Left lung (tissue), 10 donors: ENCODE results near the gene HECA. TPM values are rescaled to one million over a fixed set of nuclear protein-coding genes. Genes with fewer than 3 reads are reported as not detected.
A peak's percentile ranks its signal among the peaks of the same experiment; 100 is the strongest.

Source experiments
- ATAC-seq: fragments of 200-7000 bp; cut with Tn5 transposase; one replicate; pipeline ENCODE4 v1.9.1; 2020; ENCODE audit warnings: moderate library complexity
- DNase-seq, 4 donors: peaks; one replicate each; pipeline ENCODE4 v3.0.0-alpha.2; 2013 to 2020
- H3K27ac ChIP-seq, 2 donors: fragments of 200-600 bp; sonication (generic) in 1 of 2; one replicate each; pipeline versions ENCODE4 v1.5.0 to v1.8.0; 2020 to 2021
- H3K27me3 ChIP-seq, 2 donors: fragments of 200-600 bp; sonication (generic) in 1 of 2; one replicate each; pipeline versions ENCODE4 v1.5.0 to v1.8.0; 2020 to 2021
- H3K36me3 ChIP-seq, 2 donors: fragments of 200-600 bp; sonication (generic) in 1 of 2; one replicate each; pipeline versions ENCODE4 v1.5.0 to v1.8.0; 2020 to 2021
- H3K4me1 ChIP-seq, 2 donors: fragments of 200-600 bp; one replicate each; pipeline ENCODE4 v1.8.0; 2021
- H3K4me3 ChIP-seq, 2 donors: fragments of 200-600 bp; sonication (generic) in 1 of 2; one replicate each; pipeline versions ENCODE4 v1.5.0 to v1.8.0; 2020 to 2021; ENCODE audit warnings: mild to moderate bottlenecking in 1 of 2
- H3K9me3 ChIP-seq, 2 donors: fragments of 200-600 bp; sonication (generic) in 1 of 2; one replicate each; pipeline versions ENCODE4 v1.5.0 to v1.8.0; 2020 to 2021
- intact Hi-C, 2 donors: fragments of 100-400 bp; cut with DNase I; formaldehyde crosslinking; loops; one replicate each; pipeline versions ENCODE4 v1.11.2 to v1.14.2; 2022
- polyA plus RNA-seq, 6 donors: library from polyadenylated mRNA; unstranded; fragments of 120-200 nt; gene quantifications; one replicate each; pipeline ENCODE4 v1.2.1, GENCODE V29; 2013; ENCODE audit not compliant: insufficient read length in 6 of 6
- total RNA-seq, 2 donors: library from RNA; stranded (reverse); fragmentation: NEBNext Ultra II Directional; extraction: Animal tissue kit (Norgen Biotek cat#: 25700); gene quantifications; one replicate each; pipeline ENCODE4 v1.2.1, GENCODE V29; 2021
- TF ChIP-seq, protein P1 (sequence below), 2 donors: fragments of 200-600 bp; sonication (generic) in 1 of 2; IDR thresholded peaks; one replicate each; pipeline versions ENCODE4 v1.5.0 to v1.8.0; 2021; ENCODE audit warnings: antibody characterized with exemption in 2 of 2
- donor health status: DM: no; HTN: yes; CAD: no.
- donor health status: DM: no; HTN: no; CAD: no.

HECA gene
- total and polyA plus RNA-seq, 8 donors, result 17.0 to 40.9 (median 19.0) TPM

DNA sequence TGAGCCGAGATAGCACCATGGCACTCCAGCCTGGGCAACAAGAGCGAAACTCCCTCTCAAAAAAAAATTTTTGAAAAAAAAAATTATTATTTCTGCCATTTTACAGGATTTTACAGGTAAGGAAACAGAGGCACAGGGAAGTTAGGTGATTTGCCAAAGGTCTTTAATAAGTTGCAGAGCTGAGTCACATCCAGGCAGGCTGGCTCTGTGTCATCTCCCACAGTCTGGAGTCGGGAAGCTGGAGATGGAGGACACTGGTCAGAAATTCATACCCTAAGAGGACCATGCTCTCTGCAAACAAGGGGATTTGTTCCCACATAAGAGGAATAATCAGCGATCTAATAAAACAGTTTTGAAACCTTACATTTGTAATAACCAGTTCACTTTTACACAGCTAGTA, 24.1 kb downstream of the HECA start:
- DNase-seq, result no peak
- no peaks in the 10 kb centered on the region for H3K27me3 ChIP-seq
- H3K36me3 ChIP-seq, result peaks cover 0 to 7% of the 10 kb centered on the region in 2 donors
- no peaks in the 10 kb centered on the region for H3K9me3 ChIP-seq
- no peak overlapping the region for H3K27ac ChIP-seq
- intact Hi-C loops, result no loop called here
- peaks cover 12 to 49% of the 10 kb centered on the region in 2 donors for H3K4me1 ChIP-seq
- no peak overlapping the region for H3K4me3 ChIP-seq
- TF ChIP-seq, protein P1, sequence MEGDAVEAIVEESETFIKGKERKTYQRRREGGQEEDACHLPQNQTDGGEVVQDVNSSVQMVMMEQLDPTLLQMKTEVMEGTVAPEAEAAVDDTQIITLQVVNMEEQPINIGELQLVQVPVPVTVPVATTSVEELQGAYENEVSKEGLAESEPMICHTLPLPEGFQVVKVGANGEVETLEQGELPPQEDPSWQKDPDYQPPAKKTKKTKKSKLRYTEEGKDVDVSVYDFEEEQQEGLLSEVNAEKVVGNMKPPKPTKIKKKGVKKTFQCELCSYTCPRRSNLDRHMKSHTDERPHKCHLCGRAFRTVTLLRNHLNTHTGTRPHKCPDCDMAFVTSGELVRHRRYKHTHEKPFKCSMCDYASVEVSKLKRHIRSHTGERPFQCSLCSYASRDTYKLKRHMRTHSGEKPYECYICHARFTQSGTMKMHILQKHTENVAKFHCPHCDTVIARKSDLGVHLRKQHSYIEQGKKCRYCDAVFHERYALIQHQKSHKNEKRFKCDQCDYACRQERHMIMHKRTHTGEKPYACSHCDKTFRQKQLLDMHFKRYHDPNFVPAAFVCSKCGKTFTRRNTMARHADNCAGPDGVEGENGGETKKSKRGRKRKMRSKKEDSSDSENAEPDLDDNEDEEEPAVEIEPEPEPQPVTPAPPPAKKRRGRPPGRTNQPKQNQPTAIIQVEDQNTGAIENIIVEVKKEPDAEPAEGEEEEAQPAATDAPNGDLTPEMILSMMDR (IDR thresholded peaks at IDR 0.05), result no peak
- no peak for ATAC-seq

- TF ChIP-seq, protein P1 (IDR thresholded peaks at IDR 0.05), result no peak
- peak overlapping the region; percentile 16 to 45 for H3K27ac ChIP-seq
Measured at GRCh38 chr6:139161169-139161568, 26.3 kb downstream of the HECA start.

GRCh38 chr6:139161817-139162284, 27.0 kb downstream of the HECA start:
- TF ChIP-seq, protein P1 (IDR thresholded peaks at IDR 0.05), result no peak
- Histone ChIP-seq H3K4me3 (no peak overlapping the region), H3K36me3 (peaks cover 0 to 11% of the 10 kb centered on the region in 2 donors), H3K27ac (peak overlapping the region; percentile 16 to 45), H3K9me3 (no peaks in the 10 kb centered on the region), H3K4me1 (peaks cover 12 to 53% of the 10 kb centered on the region in 2 donors), H3K27me3 (no peaks in the 10 kb centered on the region)
- DNase-seq (no peak), ATAC-seq (peak; percentile 25)
- intact Hi-C loops, result no loop called here

More at GRCh38 chr6:139161169-139161568, 26.3 kb downstream of the HECA start:
- Histone ChIP-seq H3K27me3 (no peaks in the 10 kb centered on the region), H3K4me1 (peaks cover 12 to 53% of the 10 kb centered on the region in 2 donors), H3K9me3 (no peaks in the 10 kb centered on the region), H3K4me3 (no peak overlapping the region), H3K36me3 (peaks cover 0 to 11% of the 10 kb centered on the region in 2 donors)
- DNase-seq, result no peak
- ATAC-seq, result peak; percentile 84
- intact Hi-C loops, result no loop called here

DNA sequence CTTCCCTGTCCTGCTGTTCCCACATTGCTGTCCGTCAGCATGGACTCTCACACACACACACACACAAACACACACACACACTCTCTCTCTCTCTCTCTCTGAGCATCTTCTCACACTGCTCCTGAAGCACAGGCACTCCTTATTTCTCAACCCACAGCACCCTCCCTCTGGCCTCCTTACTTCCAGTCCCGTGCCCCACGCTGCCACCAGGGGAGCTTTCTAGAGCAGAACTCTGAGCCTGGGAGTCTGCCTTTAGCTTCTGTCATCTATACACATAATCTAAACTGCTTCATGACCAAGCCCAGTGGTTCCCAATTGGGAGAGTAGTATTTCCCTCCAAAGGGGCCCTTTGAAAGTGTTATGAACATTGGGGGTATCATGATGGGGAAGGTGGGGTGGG, 29.1 kb downstream of the HECA start:
- Histone ChIP-seq H3K9me3 (no peaks in the 10 kb centered on the region), H3K36me3 (peaks cover 0 to 26% of the 10 kb centered on the region in 2 donors), H3K27ac (no peak overlapping the region), H3K4me3 (no peak overlapping the region), H3K27me3 (no peaks in the 10 kb centered on the region), H3K4me1 (peaks cover 12 to 53% of the 10 kb centered on the region in 2 donors)
- DNase-seq, result no peak
- no peak for ATAC-seq
- TF ChIP-seq, protein P1 (IDR thresholded peaks at IDR 0.05), result no peak
- intact Hi-C loops, result no loop called here

DNA sequence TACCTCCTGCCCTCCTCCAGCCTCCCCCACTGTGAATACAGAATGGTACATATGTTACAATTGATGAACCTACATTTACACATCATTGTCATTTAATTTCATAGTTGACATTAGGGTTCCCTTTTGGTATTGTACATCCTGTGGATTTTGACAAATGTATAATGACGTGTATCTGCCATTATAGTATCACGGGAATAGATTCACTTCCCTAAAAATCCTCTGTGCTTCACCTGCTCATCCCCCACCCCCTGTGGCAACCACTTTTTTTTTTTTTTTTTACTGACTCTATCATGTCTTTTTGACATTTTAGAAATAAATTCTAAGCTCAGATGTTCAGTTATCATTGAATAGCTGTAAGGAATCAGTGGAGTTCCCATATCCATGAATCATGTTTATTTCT, 30.4 kb downstream of the HECA start:
- peaks cover 12 to 48% of the 10 kb centered on the region in 2 donors for H3K4me1 ChIP-seq
- H3K9me3 ChIP-seq, result no peaks in the 10 kb centered on the region
- DNase-seq (no peak), ATAC-seq (no peak)
- TF ChIP-seq, protein P1 (IDR thresholded peaks at IDR 0.05), result no peak
- no peak overlapping the region for H3K4me3 ChIP-seq
- intact Hi-C loops, result no loop called here
- no peaks in the 10 kb centered on the region for H3K27me3 ChIP-seq
- H3K36me3 ChIP-seq, result peaks cover 0 to 35% of the 10 kb centered on the region in 2 donors
- no peak overlapping the region for H3K27ac ChIP-seq
